Brain microvascular endothelial cell (primary cell): Measurements from ENCODE around the gene LRRIQ1.
"Not testable (repeated sequence)": the region's sequence is repeated elsewhere in the genome, so short reads cannot be mapped to it uniquely, and the experiment has no call there.

Source experiments
- DNase-seq: peaks from one replicate; pipeline ENCODE4 v3.0.0-alpha.2; 2020
- H3K27ac ChIP-seq: fragments of 250-450 bp; sonication (Bioruptor Pico); 2 replicates; pipeline ENCODE4 v1.5.1; 2020; ENCODE audit warnings: mild to moderate bottlenecking, moderate library complexity
- H3K27me3 ChIP-seq: fragments of 250-450 bp; sonication (Bioruptor Pico); replicated peaks from 2 replicates; pipeline ENCODE4 v1.5.1; 2020; ENCODE audit warnings: mild to moderate bottlenecking
- H3K36me3 ChIP-seq: fragments of 250-450 bp; sonication (Bioruptor Pico); replicated peaks from 2 replicates; pipeline ENCODE4 v1.5.1; 2020; ENCODE audit warnings: mild to moderate bottlenecking
- H3K4me3 ChIP-seq: 2 replicates; pipeline ENCODE4 v1.5.1; 2011; ENCODE audit warnings: low read depth, mild to moderate bottlenecking, control low read depth, low read length, moderate library complexity
- in situ Hi-C: cut with HindIII; loops from 2 replicates; pipeline ENCODE4 v1.10.0; 2017; ENCODE audit warnings: low sequenced_read_pairs, low pct_ligation_motif_present
- TF ChIP-seq, protein P1 (sequence below): IDR thresholded peaks from 2 replicates; pipeline ENCODE4 v1.5.1; 2011; ENCODE audit warnings: low read depth, mild to moderate bottlenecking, moderate library complexity, low read length, control low read depth, inconsistent platforms; ENCODE audit errors: missing control alignments

Gene LRRIQ1

DNA sequence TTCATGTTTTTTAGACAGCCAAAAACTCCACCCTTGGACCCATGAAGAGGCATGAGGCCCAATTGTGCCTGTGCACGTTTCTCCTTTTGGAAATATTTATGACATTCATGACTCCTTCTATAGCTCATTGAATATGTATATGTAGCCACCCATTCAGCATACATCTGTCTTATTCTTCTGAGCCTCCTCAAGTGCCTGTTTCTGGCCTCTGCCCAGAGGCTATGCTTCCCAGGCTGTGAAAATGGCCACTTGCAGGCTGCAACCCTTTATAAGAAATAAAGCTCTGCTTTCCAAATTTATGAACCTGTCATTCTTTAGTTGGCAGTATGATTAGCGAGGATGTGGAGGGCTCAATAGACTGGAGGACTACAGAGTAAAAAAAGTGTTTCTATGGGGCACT lies 35.4 kb upstream of the LRRIQ1 start:
- Histone ChIP-seq H3K27ac (no peak overlapping the region), H3K4me3 (no peak overlapping the region), H3K36me3 (no peaks in the 10 kb centered on the region), H3K27me3 (no peaks in the 10 kb centered on the region)
- no peak for DNase-seq
- in situ Hi-C loops, result no loop called here
- TF ChIP-seq, protein P1, sequence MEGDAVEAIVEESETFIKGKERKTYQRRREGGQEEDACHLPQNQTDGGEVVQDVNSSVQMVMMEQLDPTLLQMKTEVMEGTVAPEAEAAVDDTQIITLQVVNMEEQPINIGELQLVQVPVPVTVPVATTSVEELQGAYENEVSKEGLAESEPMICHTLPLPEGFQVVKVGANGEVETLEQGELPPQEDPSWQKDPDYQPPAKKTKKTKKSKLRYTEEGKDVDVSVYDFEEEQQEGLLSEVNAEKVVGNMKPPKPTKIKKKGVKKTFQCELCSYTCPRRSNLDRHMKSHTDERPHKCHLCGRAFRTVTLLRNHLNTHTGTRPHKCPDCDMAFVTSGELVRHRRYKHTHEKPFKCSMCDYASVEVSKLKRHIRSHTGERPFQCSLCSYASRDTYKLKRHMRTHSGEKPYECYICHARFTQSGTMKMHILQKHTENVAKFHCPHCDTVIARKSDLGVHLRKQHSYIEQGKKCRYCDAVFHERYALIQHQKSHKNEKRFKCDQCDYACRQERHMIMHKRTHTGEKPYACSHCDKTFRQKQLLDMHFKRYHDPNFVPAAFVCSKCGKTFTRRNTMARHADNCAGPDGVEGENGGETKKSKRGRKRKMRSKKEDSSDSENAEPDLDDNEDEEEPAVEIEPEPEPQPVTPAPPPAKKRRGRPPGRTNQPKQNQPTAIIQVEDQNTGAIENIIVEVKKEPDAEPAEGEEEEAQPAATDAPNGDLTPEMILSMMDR, result no peak

DNA sequence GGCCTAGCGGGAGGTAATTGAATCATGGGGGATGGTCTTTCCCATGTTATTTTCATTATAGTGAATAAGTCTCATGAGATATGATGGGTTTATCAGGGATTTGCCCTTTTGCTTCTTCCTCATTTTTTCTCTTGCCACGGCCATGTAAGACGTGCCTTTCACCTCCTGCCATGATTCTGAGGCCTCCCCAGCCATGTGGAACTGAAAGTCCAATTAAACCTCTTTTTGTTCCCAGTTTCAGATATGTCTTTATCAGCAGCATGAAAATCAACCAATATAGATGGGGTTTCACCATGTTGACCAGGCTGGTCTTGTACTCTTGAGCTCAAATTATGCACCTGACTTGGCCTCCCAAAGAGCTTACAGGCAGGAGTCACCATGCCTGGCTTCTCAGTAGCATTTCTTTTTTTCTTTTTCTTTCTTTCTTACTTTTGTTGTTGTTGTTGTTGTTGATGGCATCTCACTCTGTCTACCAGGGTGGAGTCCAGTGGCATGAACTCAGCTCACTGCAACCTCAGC lies 33.3 kb upstream of the LRRIQ1 start:
- Histone ChIP-seq H3K36me3 (no peaks in the 10 kb centered on the region), H3K4me3 (no peak overlapping the region), H3K27me3 (no peaks in the 10 kb centered on the region), H3K27ac (no peak overlapping the region)
- DNase-seq, result no peak
- TF ChIP-seq, protein P1, result no peak
- in situ Hi-C loops, result no loop called here

DNA sequence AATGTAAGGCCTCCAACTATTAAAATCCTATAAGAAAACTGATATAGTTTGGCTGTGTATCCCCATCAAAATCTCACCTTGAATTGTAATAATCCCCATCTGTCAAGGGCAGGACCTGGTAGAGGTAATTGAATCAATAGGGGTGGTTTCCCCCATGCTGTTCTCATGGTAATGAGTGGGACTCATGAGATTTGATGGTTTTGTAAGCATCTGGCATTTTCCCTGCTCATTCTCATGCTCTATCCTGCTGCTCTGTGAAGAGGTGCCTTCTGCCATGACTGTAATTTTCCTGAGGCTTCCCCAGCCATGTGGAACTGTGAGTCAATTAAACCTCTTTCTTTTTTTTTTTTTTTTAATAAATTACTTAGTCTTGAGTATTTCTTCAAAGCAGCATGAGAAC lies 31.9 kb upstream of the LRRIQ1 start:
- TF ChIP-seq, protein P1, result no peak
- H3K27ac ChIP-seq, result no peak overlapping the region
- no peaks in the 10 kb centered on the region for H3K27me3 ChIP-seq
- H3K4me3 ChIP-seq, result no peak overlapping the region
- no peaks in the 10 kb centered on the region for H3K36me3 ChIP-seq
- in situ Hi-C loops, result no loop called here
- no peak for DNase-seq

DNA sequence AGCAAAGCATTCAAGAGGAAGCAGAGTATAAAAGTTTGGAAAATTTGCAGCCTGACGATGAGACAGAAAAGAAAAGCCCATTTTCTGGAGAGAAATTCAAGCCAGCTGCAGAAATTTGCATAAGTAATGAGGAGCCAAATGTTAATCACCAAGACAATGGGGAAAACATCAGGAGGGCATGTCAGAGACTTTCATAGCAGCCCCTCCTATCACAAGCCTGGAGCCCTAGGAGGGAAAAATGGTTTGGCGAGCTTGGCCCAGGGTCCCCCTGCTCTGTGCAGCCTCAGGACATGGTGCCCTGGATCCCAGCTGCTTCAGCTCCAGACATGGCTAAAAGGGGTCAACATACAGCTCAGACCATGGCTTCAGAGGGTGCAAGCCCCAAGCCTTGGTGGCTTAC lies 31.1 kb upstream of the LRRIQ1 start:
- H3K4me3 ChIP-seq, in situ Hi-C loops, H3K27ac ChIP-seq, DNase-seq, H3K27me3 ChIP-seq, H3K36me3 ChIP-seq: not testable (repeated sequence)

DNA sequence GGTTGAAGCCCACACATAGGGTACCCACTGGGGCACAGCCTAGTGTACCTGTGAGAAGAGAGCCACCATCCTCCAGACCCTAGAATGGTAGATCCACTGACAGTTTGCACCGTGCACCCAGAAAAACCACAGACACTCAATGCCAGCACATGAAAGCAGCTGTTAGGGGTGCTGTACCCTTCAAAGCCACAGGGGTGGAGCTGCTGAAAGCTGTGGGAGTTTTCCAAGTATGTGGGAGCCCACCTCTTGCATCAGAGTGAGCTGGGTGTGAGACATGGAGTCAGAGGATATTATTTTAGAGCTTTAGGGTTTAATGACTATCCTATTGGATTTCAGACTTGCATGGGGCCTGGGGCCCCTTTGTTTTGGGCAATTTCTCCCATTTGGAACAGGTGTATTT lies 30.5 kb upstream of the LRRIQ1 start:
- TF ChIP-seq, protein P1, result no peak
- DNase-seq, result no peak
- in situ Hi-C loops, result no loop called here
- H3K36me3 ChIP-seq, result no peaks in the 10 kb centered on the region
- no peak overlapping the region for H3K4me3 ChIP-seq
- no peak overlapping the region for H3K27ac ChIP-seq
- no peaks in the 10 kb centered on the region for H3K27me3 ChIP-seq

DNA sequence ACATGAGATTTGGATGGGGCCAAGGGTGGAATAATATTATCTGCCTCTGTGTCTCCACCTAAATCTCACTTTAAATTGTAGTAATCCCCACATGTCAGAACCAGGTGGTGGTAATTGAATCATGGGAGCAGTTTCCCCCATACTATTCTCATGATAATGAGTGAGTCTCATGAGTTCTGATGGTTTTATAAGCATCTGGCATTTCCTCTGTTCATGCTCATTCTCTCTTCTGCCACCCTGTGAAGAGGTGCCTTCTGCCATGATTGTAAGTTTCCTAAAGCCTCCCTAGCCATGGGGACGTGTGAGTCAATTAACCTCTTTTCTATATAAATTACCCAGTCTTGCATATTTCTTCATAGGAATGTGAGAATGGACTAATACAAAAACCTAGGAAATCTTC lies 29.9 kb upstream of the LRRIQ1 start:
- in situ Hi-C loops, result no loop called here
- Histone ChIP-seq H3K27ac (no peak overlapping the region), H3K36me3 (no peaks in the 10 kb centered on the region), H3K4me3 (no peak overlapping the region), H3K27me3 (no peaks in the 10 kb centered on the region)
- TF ChIP-seq, protein P1, result no peak
- no peak for DNase-seq
